Measurements from ENCODE around the gene SLIT3.

The SLIT3 gene

GRCh38 chr5:169331292-169331852 lies 30.4 kb upstream of the SLIT3 start:
- Histone ChIP-seq H4K20me1 (ENCODE audit: insufficient read depth, low read length, poor library complexity, severe bottlenecking) (no peaks in the 10 kb centered on the region), H3F3A (ENCODE audit: low read depth) (no peaks in the 10 kb centered on the region), H3K4me2 (ENCODE audit: low read depth, low read length, poor library complexity, severe bottlenecking) (no peak overlapping the region), H3K27me3 (ENCODE audit: insufficient read depth, low read length, poor library complexity, severe bottlenecking) (no peaks in the 10 kb centered on the region), H3K9ac (ENCODE audit: low read depth, low read length, poor library complexity, severe bottlenecking) (no peak overlapping the region), H3K36me3 (ENCODE audit: insufficient read depth, low read length) (no peaks in the 10 kb centered on the region), H3K79me2 (ENCODE audit: insufficient read depth, low read length) (no peaks in the 10 kb centered on the region), H3K4me3 (ENCODE audit: low read length, poor library complexity, severe bottlenecking) (no peak overlapping the region), H3K9me3 (ENCODE audit: insufficient read depth, low read depth, low read length) (no peaks in the 10 kb centered on the region), H3K4me1 (ENCODE audit: insufficient read depth, low read length, poor library complexity, severe bottlenecking) (no peaks in the 10 kb centered on the region), H3K9me2 (replicated peaks; ENCODE audit: low read depth, low read length) (no peaks in the 10 kb centered on the region), H2AFZ (ENCODE audit: low read length) (no peak overlapping the region)
- TF ChIP-seq CTCF (conservative IDR thresholded peaks at IDR 0.05; ENCODE audit: low read length): no peak

- Histone ChIP-seq H3K9me3 (ENCODE audit: insufficient read depth, low read depth, low read length) (no peaks in the 10 kb centered on the region), H2AFZ (ENCODE audit: low read length) (no peak overlapping the region), H3K36me3 (ENCODE audit: insufficient read depth, low read length) (no peaks in the 10 kb centered on the region), H3F3A (ENCODE audit: low read depth) (no peaks in the 10 kb centered on the region), H3K27me3 (ENCODE audit: insufficient read depth, low read length, poor library complexity, severe bottlenecking) (no peaks in the 10 kb centered on the region), H3K9me2 (replicated peaks; ENCODE audit: low read depth, low read length) (no peaks in the 10 kb centered on the region), H3K4me2 (ENCODE audit: low read depth, low read length, poor library complexity, severe bottlenecking) (no peak overlapping the region), H4K20me1 (ENCODE audit: insufficient read depth, low read length, poor library complexity, severe bottlenecking) (no peaks in the 10 kb centered on the region), H3K9ac (ENCODE audit: low read depth, low read length, poor library complexity, severe bottlenecking) (no peak overlapping the region), H3K4me1 (ENCODE audit: insufficient read depth, low read length, poor library complexity, severe bottlenecking) (no peaks in the 10 kb centered on the region), H3K79me2 (ENCODE audit: insufficient read depth, low read length) (no peaks in the 10 kb centered on the region), H3K4me3 (ENCODE audit: low read length, poor library complexity, severe bottlenecking) (no peak overlapping the region)
- no peak for TF ChIP-seq EZH2phosphoT487 (IDR thresholded peaks at IDR 0.05; ENCODE audit: borderline replicate concordance)
Measured at GRCh38 chr5:169328401-169328800, 27.5 kb upstream of the SLIT3 start.

- Histone ChIP-seq H3K27me3 (ENCODE audit: insufficient read depth, low read length, poor library complexity, severe bottlenecking) (no peaks in the 10 kb centered on the region), H3K4me3 (ENCODE audit: low read length, poor library complexity, severe bottlenecking) (no peak overlapping the region), H3K4me1 (ENCODE audit: insufficient read depth, low read length, poor library complexity, severe bottlenecking) (no peaks in the 10 kb centered on the region), H2AFZ (ENCODE audit: low read length) (no peak overlapping the region), H3K9me3 (ENCODE audit: insufficient read depth, low read depth, low read length) (no peaks in the 10 kb centered on the region), H3K9ac (ENCODE audit: low read depth, low read length, poor library complexity, severe bottlenecking) (no peak overlapping the region), H3K9me2 (replicated peaks; ENCODE audit: low read depth, low read length) (no peaks in the 10 kb centered on the region), H3F3A (ENCODE audit: low read depth) (no peaks in the 10 kb centered on the region), H3K79me2 (ENCODE audit: insufficient read depth, low read length) (no peaks in the 10 kb centered on the region), H3K4me2 (ENCODE audit: low read depth, low read length, poor library complexity, severe bottlenecking) (no peak overlapping the region), H3K36me3 (ENCODE audit: insufficient read depth, low read length) (no peaks in the 10 kb centered on the region), H4K20me1 (ENCODE audit: insufficient read depth, low read length, poor library complexity, severe bottlenecking) (no peaks in the 10 kb centered on the region)
- no peak for TF ChIP-seq CTCF (conservative IDR thresholded peaks at IDR 0.05; ENCODE audit: low read length)
- TF ChIP-seq EZH2phosphoT487 (IDR thresholded peaks at IDR 0.05; ENCODE audit: borderline replicate concordance): no peak
Measured at GRCh38 chr5:169325273-169325672, 24.3 kb upstream of the SLIT3 start.

- H3K9ac ChIP-seq (ENCODE audit: low read depth, low read length, poor library complexity, severe bottlenecking): no peak overlapping the region
Measured at GRCh38 chr5:169318556-169318955, 17.6 kb upstream of the SLIT3 start.

More at GRCh38 chr5:169318556-169318955, 17.6 kb upstream of the SLIT3 start:
- no peaks in the 10 kb centered on the region for H3K9me2 ChIP-seq (replicated peaks; ENCODE audit: low read depth, low read length)
- no peak overlapping the region for H3K4me3 ChIP-seq (ENCODE audit: low read length, poor library complexity, severe bottlenecking)
- no peaks in the 10 kb centered on the region for H3K79me2 ChIP-seq (ENCODE audit: insufficient read depth, low read length)
- H4K20me1 ChIP-seq (ENCODE audit: insufficient read depth, low read length, poor library complexity, severe bottlenecking): no peaks in the 10 kb centered on the region
- no peaks in the 10 kb centered on the region for H3K27me3 ChIP-seq (ENCODE audit: insufficient read depth, low read length, poor library complexity, severe bottlenecking)
- no peaks in the 10 kb centered on the region for H3K4me1 ChIP-seq (ENCODE audit: insufficient read depth, low read length, poor library complexity, severe bottlenecking)
- no peaks in the 10 kb centered on the region for H3K36me3 ChIP-seq (ENCODE audit: insufficient read depth, low read length)
- no peak overlapping the region for H3K4me2 ChIP-seq (ENCODE audit: low read depth, low read length, poor library complexity, severe bottlenecking)
- no peak for TF ChIP-seq CTCF (conservative IDR thresholded peaks at IDR 0.05; ENCODE audit: low read length)
- TF ChIP-seq EZH2phosphoT487 (IDR thresholded peaks at IDR 0.05; ENCODE audit: borderline replicate concordance): no peak
- H2AFZ ChIP-seq (ENCODE audit: low read length): no peak overlapping the region
- H3K9me3 ChIP-seq (ENCODE audit: insufficient read depth, low read depth, low read length): no peaks in the 10 kb centered on the region
- no peaks in the 10 kb centered on the region for H3F3A ChIP-seq (ENCODE audit: low read depth)

Measured in Loucy (cell line).